Right lobe of liver (tissue), 4 donors: Measurements from ENCODE around the gene RBM10.

Experiments
- POLR2A ChIP-seq: fragments of 450-650 bp; IDR thresholded peaks from one replicate; pipeline ENCODE4 v1.6.1; 2017; ENCODE audit warnings: antibody characterized with exemption, mild to moderate bottlenecking
- TF ChIP-seq, protein P1 (sequence below), 4 donors: fragments of 200-600 bp in 3 of 4; fragments of 450-650 bp in 1 of 4; IDR thresholded peaks; one replicate each; pipeline versions ENCODE4 v1.5.1 to v1.8.0; 2016 to 2022; ENCODE audit warnings: antibody characterized with exemption in 4 of 4, mild to moderate bottlenecking in 2 of 4
- donor health status: DM: no; HTN: no; CAD: no.
- donor health status: DM: no; HTN: no; CAD: no.
- donor health status: DM: no; HTN: yes; CAD: no.

DNA sequence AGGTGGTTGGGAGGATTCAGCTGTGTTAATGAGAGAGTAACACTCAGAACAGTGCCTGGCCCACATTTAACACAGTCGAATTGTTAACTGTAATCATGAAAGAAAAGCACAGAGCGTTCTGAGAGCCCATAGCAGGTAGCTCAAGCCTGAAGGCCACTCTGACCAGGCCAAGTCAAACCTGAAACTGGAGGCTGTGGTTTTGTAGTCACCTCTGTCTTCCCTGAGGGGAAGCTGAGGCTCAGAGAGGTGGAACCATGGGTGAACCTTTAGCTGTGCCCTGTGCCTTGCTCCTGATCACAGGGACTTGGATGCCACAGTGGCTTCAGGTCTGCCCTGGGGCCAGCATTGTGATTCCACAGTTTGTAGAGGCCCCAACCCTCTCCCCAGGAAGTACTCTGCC is 32.1 kb downstream of the RBM10 start:
- TF ChIP-seq, protein P1, sequence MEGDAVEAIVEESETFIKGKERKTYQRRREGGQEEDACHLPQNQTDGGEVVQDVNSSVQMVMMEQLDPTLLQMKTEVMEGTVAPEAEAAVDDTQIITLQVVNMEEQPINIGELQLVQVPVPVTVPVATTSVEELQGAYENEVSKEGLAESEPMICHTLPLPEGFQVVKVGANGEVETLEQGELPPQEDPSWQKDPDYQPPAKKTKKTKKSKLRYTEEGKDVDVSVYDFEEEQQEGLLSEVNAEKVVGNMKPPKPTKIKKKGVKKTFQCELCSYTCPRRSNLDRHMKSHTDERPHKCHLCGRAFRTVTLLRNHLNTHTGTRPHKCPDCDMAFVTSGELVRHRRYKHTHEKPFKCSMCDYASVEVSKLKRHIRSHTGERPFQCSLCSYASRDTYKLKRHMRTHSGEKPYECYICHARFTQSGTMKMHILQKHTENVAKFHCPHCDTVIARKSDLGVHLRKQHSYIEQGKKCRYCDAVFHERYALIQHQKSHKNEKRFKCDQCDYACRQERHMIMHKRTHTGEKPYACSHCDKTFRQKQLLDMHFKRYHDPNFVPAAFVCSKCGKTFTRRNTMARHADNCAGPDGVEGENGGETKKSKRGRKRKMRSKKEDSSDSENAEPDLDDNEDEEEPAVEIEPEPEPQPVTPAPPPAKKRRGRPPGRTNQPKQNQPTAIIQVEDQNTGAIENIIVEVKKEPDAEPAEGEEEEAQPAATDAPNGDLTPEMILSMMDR (IDR thresholded peaks at IDR 0.05), result no peak
- no peak for TF ChIP-seq POLR2A
